ENCODE results near the gene ZRANB1.

ZRANB1 gene

GRCh38 chr10:124923684-124924083 lies 18.2 kb upstream of the ZRANB1 start:
- DNase-seq = no peak

- DNase-seq = no peak
Measured at GRCh38 chr10:124926548-124926947, 15.4 kb upstream of the ZRANB1 start.

GRCh38 chr10:124928087-124928486 lies 13.8 kb upstream of the ZRANB1 start:
- DNase-seq = no peak

GRCh38 chr10:124928545-124928944 lies 13.4 kb upstream of the ZRANB1 start:
- DNase-seq = no peak

- no peak for DNase-seq
Measured at GRCh38 chr10:124935946-124936345, 6.0 kb upstream of the ZRANB1 start.

GRCh38 chr10:124936813-124937212 lies 5.1 kb upstream of the ZRANB1 start:
- no peak for DNase-seq

- no peak for DNase-seq
Measured at GRCh38 chr10:124939290-124939689, 2.6 kb upstream of the ZRANB1 start.

GRCh38 chr10:124942317-124943169 lies 620 bp downstream of the ZRANB1 start:
- no peak for DNase-seq

GRCh38 chr10:124943301-124944092 lies 1.6 kb downstream of the ZRANB1 start:
- DNase-seq = no peak

GRCh38 chr10:124944982-124945381 lies 3.1 kb downstream of the ZRANB1 start:
- no peak for DNase-seq

GRCh38 chr10:124946945-124947344 lies 5.0 kb downstream of the ZRANB1 start:
- DNase-seq = peak; percentile 20

GRCh38 chr10:124949543-124949942 lies 7.6 kb downstream of the ZRANB1 start:
- DNase-seq = no peak

- no peak for DNase-seq
Measured at GRCh38 chr10:124952123-124952522, 10.2 kb downstream of the ZRANB1 start.

- DNase-seq = no peak
Measured at GRCh38 chr10:124953421-124953820, 11.5 kb downstream of the ZRANB1 start.

- no peak for DNase-seq
Measured at GRCh38 chr10:124955243-124955642, 13.3 kb downstream of the ZRANB1 start.

- no peak for DNase-seq
Measured at GRCh38 chr10:124955868-124956267, 13.9 kb downstream of the ZRANB1 start.

GRCh38 chr10:124956764-124957163 lies 14.8 kb downstream of the ZRANB1 start:
- DNase-seq = no peak

- DNase-seq = no peak
Measured at GRCh38 chr10:124957404-124957947, 15.6 kb downstream of the ZRANB1 start.

GRCh38 chr10:124959564-124959963 lies 17.6 kb downstream of the ZRANB1 start:
- no peak for DNase-seq

- no peak for DNase-seq
Measured at GRCh38 chr10:124961248-124961570, 19.3 kb downstream of the ZRANB1 start.

GRCh38 chr10:124962421-124962820 lies 20.5 kb downstream of the ZRANB1 start:
- no peak for DNase-seq

- no peak for DNase-seq
Measured at GRCh38 chr10:124963866-124964720, 22.2 kb downstream of the ZRANB1 start.

- no peak for DNase-seq
Measured at GRCh38 chr10:124966008-124966407, 24.1 kb downstream of the ZRANB1 start.

Measured in NCI-H2081 treated with DMSO at 0.1 percent for 48 hours (cell line).